LoVo (cell line): ENCODE measurements around the gene WDR38.
A peak's percentile ranks its signal among the peaks of the same experiment; 100 is the strongest.
"Not testable (repeated sequence)": the region's sequence is repeated elsewhere in the genome, so short reads cannot be mapped to it uniquely, and the experiment has no call there.

Experiments
- DNase-seq: peaks from one replicate; pipeline ENCODE4 v3.0.0-alpha.2; 2016; ENCODE audit warnings: low spot score

Gene WDR38

DNA sequence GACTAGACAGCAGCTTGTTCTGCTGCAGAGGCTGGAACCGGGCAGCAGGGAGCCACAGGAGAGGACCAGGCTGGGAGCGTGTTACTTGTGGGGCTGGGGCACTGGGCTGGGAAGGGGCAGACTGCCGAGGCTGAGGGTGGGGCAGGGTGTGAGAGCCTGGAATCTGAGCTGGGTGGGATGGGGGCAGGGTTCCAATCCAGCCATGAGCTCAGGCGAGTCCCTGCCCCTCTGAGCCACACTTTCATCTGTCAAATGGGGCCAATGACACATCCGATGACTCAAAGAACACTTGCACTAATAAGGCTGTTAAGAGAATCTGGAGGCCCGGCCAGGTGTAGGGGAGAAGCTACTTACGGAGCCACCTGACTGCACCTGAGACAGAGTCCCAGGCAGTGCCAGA, 18.7 kb upstream of the WDR38 start:
- peak; percentile 87 for DNase-seq

DNA sequence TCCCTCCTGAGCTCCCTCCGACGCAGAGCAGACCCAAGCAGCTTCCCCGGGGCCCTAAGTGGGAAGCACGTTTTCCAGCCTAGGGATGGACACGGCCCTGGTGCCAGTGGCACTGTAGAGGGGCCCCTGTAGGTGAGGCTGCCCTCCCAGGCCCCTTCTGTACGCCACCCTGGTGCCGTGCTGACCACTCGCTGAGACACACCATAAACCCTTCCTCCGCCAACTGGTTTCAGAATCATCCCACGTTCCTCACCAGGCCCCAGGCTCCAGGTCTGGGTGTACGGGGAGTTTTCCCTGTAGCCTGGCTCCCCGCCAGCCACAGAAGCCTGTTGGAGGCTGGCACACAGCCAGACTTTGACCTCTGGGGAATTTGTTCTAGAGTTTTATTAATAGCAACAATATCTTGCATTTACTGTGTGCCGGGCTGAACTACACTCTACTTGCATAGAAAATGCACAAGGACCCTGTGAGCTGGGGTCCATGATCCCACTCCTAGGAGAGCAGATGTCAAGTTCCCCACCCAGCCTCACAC, 18.2 kb upstream of the WDR38 start:
- peak; percentile 87 for DNase-seq

DNA sequence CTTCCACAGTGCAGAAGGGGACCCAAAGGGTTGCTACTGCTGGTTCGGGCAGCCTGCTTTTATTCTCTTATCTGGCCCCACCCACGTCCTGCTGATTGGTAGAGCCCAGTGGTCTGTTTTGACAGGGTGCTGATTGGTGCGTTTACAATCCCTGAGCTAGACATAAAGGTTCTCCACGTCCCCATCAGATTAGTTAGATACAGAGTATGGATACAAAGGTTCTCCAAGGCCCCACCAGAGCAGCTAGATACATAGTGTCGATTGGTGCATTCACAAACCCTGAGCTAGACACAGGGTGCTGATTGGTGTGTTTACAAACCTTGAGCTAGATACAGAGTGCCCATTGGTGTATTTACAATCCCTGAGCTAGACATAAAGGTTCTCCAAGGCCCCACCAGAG, 15.1 kb upstream of the WDR38 start:
- not testable (repeated sequence) for DNase-seq

DNA sequence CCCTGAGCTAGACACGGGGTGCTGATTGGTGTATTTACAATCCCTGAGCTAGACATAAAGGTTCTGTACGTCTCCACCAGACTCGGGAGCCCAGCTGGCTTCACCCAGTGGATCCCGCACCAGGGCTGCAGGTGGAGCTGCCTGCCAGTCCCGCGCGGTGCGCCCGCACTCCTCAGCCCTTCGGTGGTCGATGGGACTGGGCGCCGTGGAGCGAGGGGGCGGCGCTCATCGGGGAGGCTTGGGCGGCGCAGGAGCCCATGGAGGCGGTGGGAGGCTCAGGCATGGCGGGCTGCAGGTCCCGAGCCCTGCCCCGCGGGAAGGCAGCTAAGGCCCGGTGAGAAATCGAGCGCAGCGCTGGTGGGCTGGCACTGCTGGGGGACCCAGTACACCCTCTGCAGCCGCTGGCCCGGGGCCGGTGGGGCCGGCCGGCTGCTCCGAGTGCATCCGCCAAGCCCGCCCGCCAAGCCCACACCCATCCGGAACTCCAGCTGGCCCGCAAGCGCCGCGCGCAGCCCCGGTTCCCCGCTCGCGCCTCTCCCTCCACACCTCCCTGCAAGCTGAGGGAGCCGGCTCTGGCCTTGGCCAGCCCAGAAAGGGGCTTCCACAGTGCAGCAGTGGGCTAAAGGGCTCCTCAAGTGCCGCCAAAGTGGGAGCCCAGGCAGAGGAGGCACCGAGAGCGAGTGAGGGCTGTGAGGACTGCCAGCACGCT, 14.5 kb upstream of the WDR38 start:
- DNase-seq = not testable (repeated sequence)

DNA sequence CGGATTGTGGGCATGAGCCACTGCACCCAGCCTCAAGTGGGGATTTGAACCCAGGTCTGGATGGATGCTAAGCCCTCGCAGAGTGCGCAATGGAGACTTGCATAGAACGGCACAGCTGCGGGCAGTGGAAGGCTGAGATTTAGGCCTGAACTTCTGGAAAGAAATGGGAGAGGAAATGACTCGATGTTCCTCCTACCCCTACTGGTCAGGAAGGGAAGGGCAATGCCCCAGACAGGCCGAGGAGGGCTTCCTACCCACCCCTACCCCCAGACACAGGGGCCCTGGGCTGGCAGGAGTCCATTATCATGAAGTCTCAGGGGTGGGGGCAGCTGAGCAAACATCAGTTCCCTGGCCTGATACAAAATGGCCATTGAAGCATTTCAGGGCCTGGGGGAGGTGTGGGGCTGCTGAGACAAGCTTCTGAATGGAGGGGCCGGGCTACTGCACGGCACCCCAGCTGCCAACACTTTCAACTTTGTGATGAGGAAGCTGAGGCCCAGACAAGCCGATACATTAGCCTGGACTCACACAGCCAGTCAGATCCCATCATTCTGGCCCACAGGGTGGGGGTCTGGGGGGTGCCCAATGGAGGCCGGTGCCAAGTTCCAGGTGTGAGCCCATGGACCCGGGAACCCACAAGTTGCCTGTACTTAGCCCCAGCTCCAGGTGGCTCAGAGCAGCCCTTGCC, 13.5 kb upstream of the WDR38 start:
- no peak for DNase-seq

DNA sequence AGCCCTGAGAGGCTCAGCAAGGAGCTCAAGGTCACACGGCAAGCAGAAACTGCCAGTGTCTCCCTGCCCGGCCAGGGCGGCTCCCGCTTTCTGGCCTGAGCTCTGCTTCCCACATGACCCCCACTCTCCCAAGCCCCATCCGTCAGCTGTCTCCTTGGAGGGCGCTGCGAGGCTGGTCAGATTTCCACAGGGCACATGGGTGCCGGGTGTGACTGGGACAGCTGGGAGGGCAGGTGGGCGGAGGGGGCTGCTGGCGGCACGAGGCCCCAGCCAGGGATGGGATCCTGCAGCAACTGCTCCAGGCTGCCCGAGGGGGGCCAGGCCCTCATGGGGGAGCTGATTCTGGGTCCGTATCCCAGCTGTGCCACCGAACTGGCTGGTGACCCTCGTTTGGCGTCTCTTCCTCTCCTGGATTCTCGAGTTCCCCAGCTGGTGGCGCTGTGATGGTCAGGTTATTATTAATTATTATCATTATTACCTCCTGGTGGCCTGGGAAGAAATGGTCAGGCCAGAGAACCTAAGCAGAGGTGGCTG, 12.9 kb upstream of the WDR38 start:
- DNase-seq = no peak

DNA sequence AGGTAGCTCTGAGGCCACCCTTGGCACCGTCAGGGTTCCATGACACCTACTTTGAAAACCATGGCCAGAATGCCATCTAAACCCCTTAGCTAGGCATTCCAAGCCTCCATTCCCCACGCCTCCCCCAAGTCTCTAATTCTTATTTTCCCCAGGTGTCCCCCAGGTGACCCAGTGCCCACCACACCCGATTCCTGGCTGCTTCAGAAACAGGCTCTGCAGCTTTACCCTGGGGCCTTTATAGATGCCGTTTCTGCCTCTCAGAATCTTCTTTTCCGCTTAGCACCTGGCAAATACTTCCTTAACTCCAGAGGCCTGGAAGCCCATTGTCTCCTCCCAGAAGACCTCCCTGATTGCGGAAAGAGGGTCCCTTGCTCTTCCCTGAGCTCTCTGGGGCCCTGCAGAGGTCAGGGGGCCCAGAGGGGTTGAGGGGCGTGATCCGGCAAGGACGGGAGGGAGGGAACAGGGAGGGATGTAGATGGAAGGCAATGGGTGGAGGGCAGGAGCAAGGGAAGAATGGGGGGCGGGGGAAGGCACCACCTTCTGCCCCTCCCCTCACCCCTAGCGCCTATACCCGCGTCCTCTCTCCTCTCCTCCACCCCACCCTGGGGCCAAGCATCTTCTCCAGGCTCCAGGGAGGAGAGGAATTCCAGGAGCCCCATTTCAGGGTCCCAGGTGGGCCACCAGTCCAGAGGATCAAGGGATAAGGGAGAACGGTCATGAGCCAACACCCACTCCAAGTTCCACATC, 12.0 kb upstream of the WDR38 start:
- DNase-seq = no peak

DNA sequence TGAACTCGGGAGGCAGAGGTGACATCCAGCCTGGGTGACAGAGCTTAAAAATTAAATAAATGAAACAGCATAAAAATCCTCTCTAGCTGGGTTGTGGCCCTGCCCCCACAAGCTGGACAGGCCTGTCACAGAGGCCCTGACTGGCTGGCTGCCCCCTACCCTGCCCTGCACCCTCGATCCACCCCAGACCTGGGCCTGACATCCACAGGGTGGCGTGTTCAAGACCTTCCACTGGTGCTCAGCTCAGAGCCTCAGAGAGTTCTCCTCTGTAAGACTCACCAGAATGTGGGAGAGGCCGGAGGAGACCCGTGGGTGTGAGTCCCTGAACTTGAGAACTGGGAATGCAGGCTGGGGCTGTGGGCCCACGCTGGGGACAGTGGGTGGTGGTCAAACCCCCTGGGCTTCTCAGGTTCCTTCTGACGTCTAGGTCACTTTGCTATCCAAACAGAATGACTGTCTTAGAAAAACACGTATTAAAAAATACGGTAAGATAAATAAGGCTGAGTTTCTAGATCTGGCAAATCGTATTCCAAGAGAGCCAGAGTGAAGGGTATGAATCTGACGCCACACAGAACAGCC, 9.7 kb upstream of the WDR38 start:
- no peak for DNase-seq

DNA sequence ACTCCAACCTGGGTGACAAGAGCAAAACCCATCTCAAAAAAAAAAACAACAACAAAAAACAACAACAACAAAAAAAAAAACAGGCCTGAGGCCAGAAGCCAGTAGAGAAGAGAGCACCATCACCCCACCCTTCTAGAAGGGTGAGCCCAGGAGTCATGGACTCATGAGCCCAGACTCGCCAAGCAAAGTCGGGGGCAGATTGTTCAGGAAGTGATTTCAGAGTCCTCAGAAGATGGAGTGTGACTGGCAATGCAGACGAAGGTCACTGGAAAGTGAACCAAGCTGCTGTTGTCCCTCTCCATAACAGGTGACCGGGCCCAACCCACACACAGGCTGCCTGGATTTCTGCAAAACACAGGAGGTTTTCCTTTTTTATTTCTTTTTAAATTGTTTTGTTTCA, 9.0 kb upstream of the WDR38 start:
- no peak for DNase-seq

DNA sequence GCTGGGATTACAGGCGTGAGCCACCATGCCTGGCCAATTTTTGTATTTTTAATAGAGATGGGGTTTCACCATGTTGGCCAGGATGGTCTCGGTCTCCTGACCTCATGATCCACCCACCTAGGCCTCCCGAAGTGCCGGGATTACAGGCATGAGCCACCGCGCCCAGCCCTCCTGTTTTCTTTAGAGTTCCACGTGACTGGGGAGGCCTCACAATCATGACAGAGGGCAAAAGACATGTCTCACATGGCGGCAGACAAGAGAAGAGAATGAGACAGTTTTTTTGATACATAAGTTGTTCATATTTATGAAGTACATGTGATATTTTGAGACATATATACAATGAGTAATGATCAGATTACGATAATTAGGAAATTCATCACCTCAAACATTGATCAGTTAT, 6.8 kb upstream of the WDR38 start:
- not testable (repeated sequence) for DNase-seq

DNA sequence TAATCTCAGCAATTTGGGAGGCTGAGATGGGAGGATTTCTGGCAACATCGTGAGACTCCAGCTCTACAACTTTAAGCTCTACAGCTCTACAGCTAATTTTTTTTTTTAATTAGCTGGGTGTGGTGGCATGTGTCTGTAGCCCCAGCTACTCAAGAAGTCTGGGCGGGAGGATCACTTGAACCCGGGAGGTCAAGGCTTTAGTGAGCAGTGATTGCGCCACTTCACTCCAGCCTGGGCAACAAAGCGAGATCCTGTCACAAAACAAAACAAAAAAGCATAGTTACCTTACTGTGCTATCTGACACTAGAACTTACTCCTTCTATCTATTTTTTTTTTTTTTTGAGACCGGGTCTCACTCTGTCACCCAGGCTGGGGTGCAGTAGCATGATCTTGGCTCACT, 6.3 kb upstream of the WDR38 start:
- no peak for DNase-seq

DNA sequence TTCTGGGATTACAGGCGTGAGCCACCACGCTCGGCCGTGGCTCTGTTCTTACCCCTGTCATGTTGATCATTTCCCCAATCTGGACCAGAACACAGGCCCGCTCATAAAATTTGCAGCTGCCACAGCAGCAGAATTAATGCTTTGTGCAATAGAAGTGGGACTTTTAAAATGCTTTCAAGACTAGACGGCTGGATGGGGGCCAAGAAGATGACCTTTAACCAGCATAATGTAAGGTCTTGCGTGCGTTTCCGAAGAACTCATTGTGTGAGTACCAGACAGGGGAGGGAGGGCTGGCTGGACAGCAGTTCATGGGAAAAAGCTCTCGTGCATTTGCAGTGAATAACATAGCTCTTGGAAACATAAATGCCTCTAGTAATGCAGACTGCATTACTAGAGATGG, 3.5 kb upstream of the WDR38 start:
- no peak for DNase-seq

DNA sequence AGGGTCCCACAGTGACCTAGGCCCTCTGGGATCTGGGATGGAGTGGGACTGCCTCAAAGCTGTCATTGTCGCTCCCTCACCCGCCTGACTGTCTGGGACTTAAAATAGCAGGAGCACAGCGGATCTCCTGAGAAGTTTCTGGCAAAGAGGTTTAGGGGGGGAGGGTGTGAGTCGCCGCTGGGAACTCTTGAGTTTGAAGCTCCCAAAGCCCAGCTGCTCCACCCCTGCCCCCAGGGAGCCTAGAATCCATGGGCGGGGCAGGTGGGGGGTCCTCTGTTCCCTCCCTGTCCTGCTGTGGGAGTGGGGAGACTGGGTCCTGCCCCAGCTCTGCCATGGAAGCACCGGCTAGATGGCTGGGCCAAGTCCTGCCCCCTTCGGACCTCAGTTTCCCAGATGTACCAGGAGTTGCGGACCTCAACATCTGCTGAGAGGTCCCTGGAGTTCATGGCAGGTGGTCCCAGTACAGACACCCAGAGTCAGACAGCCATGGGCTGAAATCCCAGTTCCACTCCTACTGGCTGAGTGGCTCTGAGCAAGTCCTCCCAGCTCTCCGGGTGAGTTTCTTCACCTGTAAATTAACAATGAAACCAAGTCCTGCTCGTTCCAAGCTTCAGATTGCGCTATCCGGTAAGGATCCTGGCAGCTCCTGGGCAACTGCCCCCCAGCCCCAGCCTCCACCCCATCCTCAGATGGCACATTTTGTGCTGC, 985 bp upstream of the WDR38 start:
- no peak for DNase-seq

DNA sequence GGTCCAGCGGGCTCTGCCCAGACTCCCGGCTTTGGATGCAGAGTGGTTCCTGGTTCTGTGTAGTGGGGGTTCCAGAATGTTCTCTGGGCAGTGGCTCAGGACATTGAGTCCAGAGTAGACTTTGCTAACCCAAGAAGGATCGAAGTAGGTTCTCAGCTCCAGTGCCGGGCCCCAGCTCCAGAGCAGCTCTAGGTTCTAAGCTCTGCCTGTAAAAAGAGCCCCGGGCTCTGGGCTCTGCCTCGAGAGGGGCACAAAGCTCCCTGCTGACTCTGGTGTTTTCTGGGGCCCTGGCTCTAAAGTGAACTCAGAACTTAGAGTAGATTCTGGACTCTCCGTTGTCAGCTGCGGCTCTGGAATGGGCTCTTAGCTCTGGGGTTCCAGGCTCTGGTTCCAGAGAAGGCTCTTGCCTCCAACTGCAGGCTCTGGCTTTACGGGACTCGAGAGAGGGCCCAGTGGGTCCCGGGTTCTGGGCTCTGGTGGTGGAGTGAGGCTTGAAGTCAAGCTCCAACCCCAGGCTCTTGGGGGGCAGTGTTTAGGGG, 414 bp downstream of the WDR38 start:
- DNase-seq = no peak

DNA sequence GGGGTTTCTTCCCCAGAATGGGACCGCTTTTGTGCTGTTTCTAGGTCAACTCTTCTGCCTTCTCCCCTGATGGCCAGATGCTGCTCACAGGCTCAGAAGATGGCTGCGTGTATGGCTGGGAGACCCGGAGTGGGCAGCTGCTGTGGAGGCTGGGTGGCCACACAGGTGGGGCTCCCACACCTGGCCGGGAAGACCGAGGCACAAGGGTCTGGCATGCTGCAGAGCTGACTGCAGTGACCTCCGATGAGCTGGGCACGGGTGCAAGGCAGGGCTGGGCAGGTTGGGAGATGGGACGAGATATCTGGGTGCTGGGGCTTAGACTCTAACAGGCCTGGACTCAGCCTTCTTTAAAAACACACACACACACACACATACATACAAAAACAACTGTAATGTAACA, 901 bp downstream of the WDR38 start:
- DNase-seq = no peak

DNA sequence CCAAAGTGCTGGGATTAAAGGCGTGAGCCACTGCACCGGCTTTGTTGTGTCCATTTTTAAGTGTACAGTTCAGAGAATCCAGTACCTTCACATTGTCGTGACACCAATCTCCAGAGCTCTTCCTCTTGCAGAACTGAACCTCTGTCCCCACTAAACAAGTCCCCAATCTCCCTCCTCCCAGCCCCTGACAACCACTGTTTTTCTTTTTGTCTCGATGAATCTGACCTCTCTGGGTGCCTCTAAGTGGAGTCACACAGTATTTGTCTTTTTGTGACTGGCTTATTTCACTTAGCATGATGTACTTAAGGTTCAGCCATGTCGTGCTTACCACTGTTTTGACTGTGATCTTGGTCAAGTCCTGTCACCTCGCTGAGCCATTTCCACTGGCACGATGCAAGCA, 1.6 kb downstream of the WDR38 start:
- DNase-seq = no peak

DNA sequence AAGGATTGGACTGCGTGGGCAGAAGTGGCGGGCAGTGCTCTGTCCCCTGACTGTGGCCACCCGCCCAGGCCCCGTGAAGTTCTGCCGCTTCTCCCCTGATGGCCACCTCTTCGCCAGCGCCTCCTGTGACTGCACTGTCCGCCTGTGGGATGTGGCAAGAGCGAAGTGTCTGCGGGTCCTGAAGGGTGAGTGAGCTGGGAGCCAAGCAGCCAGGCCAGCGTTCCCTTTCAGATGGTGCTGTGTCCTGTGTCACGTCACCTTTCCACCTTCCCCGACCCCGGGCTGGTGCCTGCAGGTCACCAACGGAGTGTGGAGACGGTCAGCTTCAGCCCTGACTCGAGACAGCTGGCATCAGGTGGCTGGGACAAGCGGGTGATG, 2.3 kb downstream of the WDR38 start:
- no peak for DNase-seq

DNA sequence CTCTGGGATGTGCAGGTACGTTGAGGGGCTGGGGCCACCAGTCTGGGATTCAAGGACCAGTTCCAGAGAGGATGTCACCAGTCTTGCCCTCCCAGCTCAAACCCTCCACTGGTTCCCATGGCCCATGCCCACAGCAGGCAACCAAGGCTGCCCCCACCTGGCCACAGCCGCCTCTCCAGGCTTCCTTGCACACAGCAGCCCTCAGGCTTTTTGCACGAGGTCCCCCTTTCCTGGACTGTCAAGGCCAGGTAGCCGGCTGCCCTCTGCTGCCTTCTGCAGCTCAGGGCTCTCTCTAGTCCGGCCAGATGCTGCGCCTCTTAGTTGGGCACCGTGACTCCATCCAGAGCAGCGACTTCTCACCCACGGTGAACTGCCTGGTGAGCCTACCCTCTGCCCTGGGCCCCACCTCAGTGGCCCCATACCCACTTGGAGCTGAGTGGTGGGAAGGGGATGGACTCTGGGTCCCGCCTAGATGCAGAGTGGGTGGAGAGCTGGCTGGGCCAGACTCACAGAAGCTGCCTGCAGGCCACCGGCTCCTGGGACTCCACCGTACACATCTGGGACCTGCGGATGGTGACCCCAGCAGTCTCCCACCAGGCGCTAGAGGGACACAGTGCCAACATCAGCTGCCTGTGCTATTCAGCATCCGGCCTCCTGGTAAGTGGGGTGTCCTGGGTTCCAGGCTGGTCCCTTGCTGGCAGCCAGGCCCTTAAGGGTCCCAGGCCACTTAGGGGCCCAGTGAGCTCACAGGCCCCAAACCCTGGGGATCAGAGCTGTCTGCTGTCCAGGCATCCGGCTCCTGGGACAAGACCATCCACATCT, 2.9 kb downstream of the WDR38 start:
- peak; percentile 46 for DNase-seq

DNA sequence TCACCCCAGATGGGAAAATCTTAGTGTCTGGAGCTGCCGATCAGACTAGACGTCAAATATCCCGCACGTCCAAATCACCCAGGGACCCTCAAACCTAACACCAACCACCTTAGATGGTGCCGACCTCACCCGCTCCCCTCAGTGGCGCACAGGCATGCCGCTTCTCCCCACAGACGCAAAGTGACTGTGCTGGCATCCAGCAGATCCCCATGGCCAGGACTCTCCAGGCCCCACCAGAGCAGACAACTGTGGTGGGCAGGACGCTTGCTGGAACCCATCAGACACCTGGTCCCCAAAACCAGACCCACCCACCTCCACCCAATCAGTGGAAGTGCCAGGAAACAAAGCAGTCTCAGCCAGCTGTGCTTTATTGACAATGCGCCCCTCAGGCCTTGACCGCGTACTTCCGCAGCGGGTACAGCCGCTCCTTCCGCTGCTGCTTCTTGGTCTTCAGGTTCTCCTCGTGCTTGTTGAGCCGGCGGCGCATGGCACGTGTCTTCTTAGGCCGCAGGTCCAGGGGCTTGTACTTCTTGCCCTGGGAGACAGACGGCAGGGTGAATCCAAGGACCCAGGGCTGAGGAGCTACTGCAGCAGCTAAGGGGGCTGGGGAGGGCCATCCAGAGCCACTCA, 4.4 kb downstream of the WDR38 start:
- DNase-seq = no peak
